Esophagus muscularis mucosa (tissue), 4 donors: Measurements from ENCODE around the gene BSN. TPM values are rescaled to one million over a fixed set of nuclear protein-coding genes. Genes with fewer than 3 reads are reported as not detected.

ENCODE experiments used
- DNase-seq: peaks from one replicate; pipeline ENCODE4 v3.0.0-alpha.2; 2017; ENCODE audit errors: extremely low spot score
- H3K27ac ChIP-seq, 4 donors: fragments of 200-600 bp; sonication (generic); replicated peaks in 1 of 4; 1 replicate in 3 of 4; 2 replicates in 1 of 4; pipeline ENCODE4 v1.5.1; 2016 to 2019; ENCODE audit warnings: mild to moderate bottlenecking in 1 of 4
- H3K27me3 ChIP-seq, 4 donors: fragments of 200-600 bp; sonication (generic); one replicate each; pipeline versions ENCODE4 v1.5.1 to v1.6.0; 2016 to 2019
- H3K36me3 ChIP-seq, 4 donors: fragments of 200-600 bp; sonication (generic); one replicate each; pipeline ENCODE4 v1.5.1; 2016 to 2019
- H3K4me1 ChIP-seq, 4 donors: fragments of 200-600 bp; sonication (generic); one replicate each; pipeline ENCODE4 v1.5.1; 2016 to 2019
- H3K4me3 ChIP-seq, 4 donors: fragments of 200-600 bp; sonication (generic); 1 replicate in 2 of 4; 2 replicates in 2 of 4; pipeline ENCODE4 v1.5.1; 2016 to 2019; ENCODE audit warnings: mild to moderate bottlenecking in 4 of 4, moderate library complexity in 1 of 4
- H3K9me3 ChIP-seq, 4 donors: fragments of 200-600 bp; sonication (generic); 1 replicate in 3 of 4; 2 replicates in 1 of 4; pipeline ENCODE4 v1.5.1; 2016 to 2019
- EP300 ChIP-seq: sonication (generic); formaldehyde crosslinking; IDR thresholded peaks from one replicate; pipeline ENCODE4 v1.6.1; 2017; ENCODE audit warnings: antibody characterized with exemption
- POLR2A ChIP-seq: fragments of 450-650 bp; IDR thresholded peaks from one replicate; pipeline ENCODE4 v1.6.1; 2017; ENCODE audit warnings: antibody characterized with exemption, moderate library complexity, mild to moderate bottlenecking, low read depth
- POLR2AphosphoS5 ChIP-seq, 2 donors: sonication (generic); formaldehyde crosslinking; IDR thresholded peaks; one replicate each; pipeline ENCODE4 v1.6.1; 2017; ENCODE audit warnings: antibody characterized with exemption in 2 of 2
- WGBS: methylation state at CpG from one replicate; pipeline ENCODE4 v1.1.5; 2018; 5-methylcytosine and 5-hydroxymethylcytosine counted together
- intact Hi-C: fragments of 100-400 bp; cut with DNase I; formaldehyde crosslinking; loops from one replicate; pipeline ENCODE4 v1.15.1; 2023
- total RNA-seq, 4 donors: library from RNA; depleted of rRNA; stranded (reverse); fragments of >200 nt; gene quantifications; one replicate each; pipeline versions ENCODE4 v1.1.0 to v1.2.1, GENCODE V29; 2016
- TF ChIP-seq, protein P1 (sequence below), 3 experiments: fragments of 200-600 bp in 2 of 3; fragments of 450-650 bp in 1 of 3; sonication (generic) in 2 of 3; IDR thresholded peaks; one replicate each; pipeline ENCODE4 v1.5.1; 2017 to 2019; ENCODE audit warnings: antibody characterized with exemption in 3 of 3, mild to moderate bottlenecking in 2 of 3, moderate library complexity in 1 of 3

Gene BSN
- 1 to 10 TPM in 1 of 4 donors, under 1 TPM in 3; 0.42 to 1.7 (median 0.78) TPM for total RNA-seq

- 7% methylated on average over 22 of the region's 76 CpGs for WGBS
- peak; percentile 94 for DNase-seq
- Histone ChIP-seq H3K4me3 (peak within 1 kb of the TSS; percentile 71 to 86 (median 74)), H3K4me1 (peaks cover 15 to 23% (median 21%) of the 10 kb centered on the region in 4 donors), H3K27ac (peak within 1 kb of the TSS; percentile 78 to 85 (median 80)), H3K36me3 (no peaks in the 10 kb centered on the region), H3K27me3 (no peaks in the 10 kb centered on the region), H3K9me3 (no peaks in the 10 kb centered on the region)
- intact Hi-C loops: loop anchor here (1.0 kb wide), 1 partner anchor 12 kb away; no protein-coding TSS in a partner anchor
- TF ChIP-seq POLR2A (no peak), POLR2AphosphoS5 (IDR thresholded peaks at IDR 0.05) (peak; percentile 73 to 82), EP300 (no peak)
- TF ChIP-seq, protein P1, sequence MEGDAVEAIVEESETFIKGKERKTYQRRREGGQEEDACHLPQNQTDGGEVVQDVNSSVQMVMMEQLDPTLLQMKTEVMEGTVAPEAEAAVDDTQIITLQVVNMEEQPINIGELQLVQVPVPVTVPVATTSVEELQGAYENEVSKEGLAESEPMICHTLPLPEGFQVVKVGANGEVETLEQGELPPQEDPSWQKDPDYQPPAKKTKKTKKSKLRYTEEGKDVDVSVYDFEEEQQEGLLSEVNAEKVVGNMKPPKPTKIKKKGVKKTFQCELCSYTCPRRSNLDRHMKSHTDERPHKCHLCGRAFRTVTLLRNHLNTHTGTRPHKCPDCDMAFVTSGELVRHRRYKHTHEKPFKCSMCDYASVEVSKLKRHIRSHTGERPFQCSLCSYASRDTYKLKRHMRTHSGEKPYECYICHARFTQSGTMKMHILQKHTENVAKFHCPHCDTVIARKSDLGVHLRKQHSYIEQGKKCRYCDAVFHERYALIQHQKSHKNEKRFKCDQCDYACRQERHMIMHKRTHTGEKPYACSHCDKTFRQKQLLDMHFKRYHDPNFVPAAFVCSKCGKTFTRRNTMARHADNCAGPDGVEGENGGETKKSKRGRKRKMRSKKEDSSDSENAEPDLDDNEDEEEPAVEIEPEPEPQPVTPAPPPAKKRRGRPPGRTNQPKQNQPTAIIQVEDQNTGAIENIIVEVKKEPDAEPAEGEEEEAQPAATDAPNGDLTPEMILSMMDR (IDR thresholded peaks at IDR 0.05): peak in 1 of 3 experiments; percentile 23
Observed at GRCh38 chr3:49553692-49554632, at the start of gene BSN. Gene BSN (plus strand): TSS chr3:49554477. CDS start chr3:49554603, 126 bp downstream.

- Histone ChIP-seq H3K27me3 (no peaks in the 10 kb centered on the region), H3K27ac (peak overlapping the region in 1 of 4 donors; percentile 16), H3K4me1 (peaks cover under 1 to 20% (median 13%) of the 10 kb centered on the region in 4 donors), H3K9me3 (no peaks in the 10 kb centered on the region), H3K4me3 (no peak overlapping the region), H3K36me3 (peaks cover 7 to 19% (median 18%) of the 10 kb centered on the region in 4 donors)
- no peak for DNase-seq
- TF ChIP-seq EP300 (no peak), POLR2A (no peak), POLR2AphosphoS5 (IDR thresholded peaks at IDR 0.05) (no peak)
- WGBS: 81% methylated on average over 3 of the region's 3 CpGs
- intact Hi-C loops: no loop called here
Observed at GRCh38 chr3:49506906-49507305, 47.4 kb upstream of the BSN start.

GRCh38 chr3:49509028-49509561 is 45.2 kb upstream of the BSN start:
- Histone ChIP-seq H3K27ac (no peak overlapping the region), H3K9me3 (no peaks in the 10 kb centered on the region), H3K36me3 (peaks cover 7 to 39% (median 36%) of the 10 kb centered on the region in 4 donors), H3K27me3 (no peaks in the 10 kb centered on the region), H3K4me1 (peaks cover 0 to 18% (median 12%) of the 10 kb centered on the region in 4 donors), H3K4me3 (no peak overlapping the region)
- no peak for DNase-seq
- WGBS: 39% methylated on average over 2 of the region's 2 CpGs
- intact Hi-C loops: no loop called here
- TF ChIP-seq POLR2AphosphoS5 (IDR thresholded peaks at IDR 0.05) (no peak), EP300 (no peak), POLR2A (no peak)
- TF ChIP-seq, protein P1 (IDR thresholded peaks at IDR 0.05): no peak

GRCh38 chr3:49511639-49512038 is 42.6 kb upstream of the BSN start:
- no peak overlapping the region for H3K27ac ChIP-seq
- H3K36me3 ChIP-seq: peaks cover 7 to 61% (median 50%) of the 10 kb centered on the region in 4 donors
- 41% methylated on average over 2 of the region's 2 CpGs for WGBS
- no peaks in the 10 kb centered on the region for H3K27me3 ChIP-seq
- DNase-seq: no peak
- no peak for TF ChIP-seq EP300
- TF ChIP-seq, protein P1 (IDR thresholded peaks at IDR 0.05): no peak
- intact Hi-C loops: no loop called here
- H3K4me1 ChIP-seq: peaks cover 2 to 19% (median 14%) of the 10 kb centered on the region in 4 donors
- H3K4me3 ChIP-seq: no peak overlapping the region
- H3K9me3 ChIP-seq: no peaks in the 10 kb centered on the region

DNA sequence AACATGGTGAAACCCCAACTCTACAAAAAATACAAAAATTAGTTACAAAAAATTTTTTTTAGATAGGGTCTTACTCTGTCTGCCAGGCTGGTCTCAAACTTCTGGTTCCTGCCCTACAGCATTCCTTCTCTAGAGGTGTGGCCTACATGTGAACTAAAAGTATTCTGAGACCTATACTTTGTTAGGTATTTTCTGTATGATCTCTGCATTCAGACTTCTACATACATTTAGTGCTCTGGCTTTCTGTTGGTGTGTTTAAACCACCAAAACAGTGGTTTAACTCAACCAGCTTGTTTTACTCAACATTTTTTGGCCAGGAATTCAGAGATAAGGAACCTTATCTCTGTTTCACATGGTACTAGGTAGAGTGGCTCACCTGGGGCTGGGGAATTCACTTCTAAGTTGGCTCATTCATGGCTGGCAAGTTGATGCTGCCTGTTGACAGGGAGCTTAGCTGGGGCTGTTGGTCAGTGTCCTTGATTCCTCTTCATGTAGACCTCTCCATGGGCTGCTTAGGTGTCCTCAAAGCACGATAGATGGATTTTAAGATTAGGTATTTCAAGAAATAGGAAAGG is 41.4 kb upstream of the BSN start:
- no peak overlapping the region for H3K4me3 ChIP-seq
- TF ChIP-seq, protein P1 (IDR thresholded peaks at IDR 0.05): no peak
- TF ChIP-seq POLR2AphosphoS5 (IDR thresholded peaks at IDR 0.05): no peak
- TF ChIP-seq EP300: no peak
- TF ChIP-seq POLR2A: no peak
- H3K9me3 ChIP-seq: no peaks in the 10 kb centered on the region
- H3K36me3 ChIP-seq: peaks cover 7 to 73% (median 60%) of the 10 kb centered on the region in 4 donors
- no peaks in the 10 kb centered on the region for H3K27me3 ChIP-seq
- H3K4me1 ChIP-seq: peaks cover 0 to 14% (median 5%) of the 10 kb centered on the region in 4 donors
- intact Hi-C loops: no loop called here
- no peak overlapping the region for H3K27ac ChIP-seq
- 100% methylated on average over 1 of the region's 1 CpG for WGBS
- no peak for DNase-seq
